Measurements from ENCODE around the gene TRAPPC4.
"Not testable (repeated sequence)": the region's sequence is repeated elsewhere in the genome, so short reads cannot be mapped to it uniquely, and the experiment has no call there.

The TRAPPC4 gene

GRCh38 chr11:119014209-119014924, 4.2 kb upstream of the TRAPPC4 start:
- DNase-seq, result no peak

DNA sequence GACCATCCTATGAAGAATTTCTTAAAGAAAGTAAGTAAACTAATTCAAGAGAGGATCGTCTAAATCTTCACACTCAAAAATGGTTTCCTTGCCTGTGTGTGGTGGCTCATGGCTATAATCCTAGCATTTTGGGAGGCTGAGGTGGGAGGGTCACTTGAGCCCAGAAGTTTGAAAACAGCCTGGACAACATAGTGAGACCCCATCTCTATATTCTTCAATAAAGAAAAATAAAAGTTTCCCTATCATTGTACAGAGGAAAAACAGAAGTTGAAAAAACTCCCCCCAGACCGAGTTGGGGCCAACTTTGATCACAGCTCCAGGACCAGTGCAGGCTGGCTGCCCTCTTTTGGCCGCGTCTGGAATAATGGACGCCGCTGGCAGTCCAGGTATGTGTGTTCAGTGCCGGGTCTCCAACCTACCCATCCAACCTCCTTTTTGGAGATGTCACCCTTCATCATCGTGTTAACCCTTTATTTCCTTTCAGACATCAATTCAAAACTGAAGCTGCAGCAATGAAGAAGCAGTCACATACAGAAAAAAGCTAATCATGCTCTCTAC, 3.4 kb upstream of the TRAPPC4 start:
- DNase-seq, result no peak

DNA sequence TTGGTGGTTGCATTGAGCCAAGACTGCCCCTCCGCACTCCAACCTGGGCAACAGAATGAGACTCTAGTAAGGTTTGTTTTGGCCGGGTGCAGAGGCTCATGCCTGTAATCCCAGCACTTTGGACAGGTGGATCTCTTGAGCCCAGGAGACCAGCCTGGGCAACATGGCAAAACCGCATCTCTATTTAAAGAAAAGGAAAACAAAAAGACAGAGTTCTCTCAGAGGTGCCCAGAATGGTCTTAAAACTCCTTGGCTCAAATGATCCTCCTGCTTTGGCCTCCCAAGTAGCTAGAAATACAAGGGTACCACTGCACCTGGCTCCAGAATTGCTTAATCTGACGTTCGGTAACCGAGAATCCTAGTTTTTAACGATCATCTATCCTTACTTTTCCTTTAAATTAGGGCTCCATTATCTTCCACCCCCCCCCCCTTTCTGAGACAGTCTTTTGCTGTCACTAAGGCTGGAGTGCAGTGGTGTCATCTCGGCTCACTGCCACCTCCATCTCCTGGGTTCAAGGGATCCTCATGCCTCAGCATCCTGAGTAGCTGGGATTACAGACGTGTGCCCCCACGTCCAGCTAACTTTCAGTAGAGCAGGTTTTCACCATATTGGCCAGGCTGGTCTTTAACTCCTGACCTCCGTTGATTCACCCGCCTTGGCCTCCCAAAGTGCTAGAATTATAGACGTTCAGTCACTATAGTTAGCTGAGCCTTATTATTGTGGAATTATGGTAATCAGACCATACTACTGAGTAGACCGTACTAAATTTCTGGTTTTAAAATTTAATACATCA, 2.2 kb upstream of the TRAPPC4 start:
- no peak for DNase-seq

DNA sequence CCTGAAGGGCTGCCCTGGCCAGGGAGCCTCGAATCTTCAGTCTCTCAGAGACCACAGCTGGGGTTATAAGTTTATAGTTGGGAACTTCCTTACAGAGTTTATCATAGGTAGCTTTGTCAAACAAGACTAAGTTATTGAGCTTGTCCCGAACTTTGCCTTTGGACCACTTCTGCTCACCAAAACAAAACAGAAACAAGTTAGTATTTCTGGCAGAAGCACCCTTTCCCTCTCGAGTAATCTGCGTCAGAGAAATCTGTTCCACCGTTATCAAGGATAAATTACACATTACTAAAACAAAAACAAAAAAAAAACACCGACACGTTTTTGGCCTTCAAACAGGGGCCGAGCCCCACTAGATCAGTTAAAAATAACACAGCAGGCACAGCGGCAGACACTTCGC, 1.2 kb upstream of the TRAPPC4 start:
- not testable (repeated sequence) for DNase-seq

DNA sequence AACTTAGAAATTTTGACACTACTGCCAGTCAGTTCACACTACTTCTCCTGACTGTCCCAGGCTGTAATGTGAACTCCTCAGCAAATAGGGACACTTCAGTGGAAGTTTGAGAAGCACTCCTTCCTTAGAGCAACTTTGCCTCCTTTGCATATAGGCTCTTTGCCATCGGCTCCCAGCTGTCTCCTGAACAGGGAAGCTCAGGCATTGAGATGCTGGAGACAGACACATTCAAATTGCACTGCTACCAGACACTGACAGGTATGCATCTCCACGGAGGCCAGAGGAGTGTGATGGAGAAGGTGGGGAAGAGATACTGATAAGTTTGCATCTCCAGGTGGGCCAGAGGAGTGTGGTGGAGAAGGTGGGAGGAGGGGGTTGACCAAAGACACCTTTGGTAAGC, 1.4 kb downstream of the TRAPPC4 start:
- DNase-seq, result no peak

GRCh38 chr11:119021631-119022030, 3.1 kb downstream of the TRAPPC4 start:
- DNase-seq, result no peak

DNA sequence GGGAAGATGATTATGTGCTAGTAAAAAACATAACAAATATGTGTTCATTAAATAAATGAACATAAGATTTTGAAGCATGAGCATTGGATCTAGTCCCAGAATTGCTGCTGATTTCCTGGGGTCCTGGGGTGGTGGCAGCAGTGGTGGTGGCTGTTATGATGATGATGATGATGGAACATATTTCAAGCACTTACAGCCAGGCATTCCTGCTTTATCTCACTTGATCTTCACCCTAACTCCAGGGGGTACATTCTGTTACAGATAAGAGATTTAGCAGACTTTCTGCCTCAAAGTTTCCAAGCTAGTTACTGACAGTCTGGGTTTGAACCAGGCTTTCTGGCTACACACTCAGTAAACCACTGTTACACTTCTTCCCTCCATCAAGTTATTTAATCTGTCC, 5.2 kb downstream of the TRAPPC4 start:
- DNase-seq, result no peak

- no peak for DNase-seq
Observed at GRCh38 chr11:119024430-119025098, 6.0 kb downstream of the TRAPPC4 start.

DNA sequence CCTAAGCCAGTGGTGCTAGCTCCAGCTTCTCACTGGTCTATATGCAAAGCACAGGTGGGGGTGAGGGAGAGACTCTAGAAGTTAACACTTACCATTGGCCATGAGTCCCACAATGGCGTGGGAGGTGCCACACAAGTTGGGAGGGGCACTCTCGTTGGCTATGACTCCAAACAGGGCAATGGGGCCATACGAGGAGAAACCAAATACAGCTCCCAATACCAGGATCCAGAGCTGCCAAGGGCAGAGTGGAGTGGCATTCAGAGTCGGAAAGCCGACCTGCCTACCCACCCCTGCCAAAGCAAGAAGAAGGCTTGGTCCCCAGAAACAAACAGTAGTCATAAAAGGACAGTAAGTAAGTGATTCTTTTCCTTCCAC, 6.5 kb downstream of the TRAPPC4 start:
- DNase-seq, result no peak

GRCh38 chr11:119025541-119025940, 7.0 kb downstream of the TRAPPC4 start:
- DNase-seq, result no peak

DNA sequence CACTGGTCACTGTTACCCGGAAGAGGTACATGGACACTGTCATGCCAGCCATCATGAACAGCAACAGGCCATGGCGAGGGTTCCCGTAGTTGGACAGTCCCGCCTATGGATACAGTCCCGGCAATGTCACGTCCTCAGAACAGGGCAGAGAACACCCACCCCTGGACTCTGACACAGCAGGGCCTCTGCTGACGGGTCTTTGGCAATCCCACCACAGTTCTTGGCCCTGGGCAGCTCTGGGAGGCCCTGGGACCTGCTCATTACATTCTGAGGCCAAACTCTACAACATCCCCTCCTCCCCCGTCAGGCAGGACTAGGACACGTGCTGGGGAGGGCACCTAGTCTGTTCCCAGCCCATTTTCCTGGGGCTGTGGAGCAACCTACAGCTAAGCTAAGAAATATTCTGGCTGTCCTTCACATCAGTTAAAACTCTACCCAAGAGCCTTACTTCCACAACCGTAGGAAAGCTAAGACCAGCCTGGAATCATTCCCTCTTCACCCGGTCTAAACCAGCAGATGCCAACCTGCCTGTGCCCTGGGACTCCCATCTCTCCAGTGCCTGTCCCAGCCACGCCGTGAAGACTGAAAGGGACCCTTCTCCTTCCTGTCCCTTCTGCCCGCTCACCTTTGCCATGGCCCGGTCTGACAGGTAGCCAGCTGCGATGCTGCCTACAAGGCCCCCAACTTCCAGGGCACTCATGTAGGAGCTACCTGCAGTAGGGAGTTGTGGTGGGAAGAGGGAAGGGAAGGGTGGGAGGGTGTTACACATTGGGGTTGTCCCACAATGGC, 7.6 kb downstream of the TRAPPC4 start:
- DNase-seq, result no peak

DNA sequence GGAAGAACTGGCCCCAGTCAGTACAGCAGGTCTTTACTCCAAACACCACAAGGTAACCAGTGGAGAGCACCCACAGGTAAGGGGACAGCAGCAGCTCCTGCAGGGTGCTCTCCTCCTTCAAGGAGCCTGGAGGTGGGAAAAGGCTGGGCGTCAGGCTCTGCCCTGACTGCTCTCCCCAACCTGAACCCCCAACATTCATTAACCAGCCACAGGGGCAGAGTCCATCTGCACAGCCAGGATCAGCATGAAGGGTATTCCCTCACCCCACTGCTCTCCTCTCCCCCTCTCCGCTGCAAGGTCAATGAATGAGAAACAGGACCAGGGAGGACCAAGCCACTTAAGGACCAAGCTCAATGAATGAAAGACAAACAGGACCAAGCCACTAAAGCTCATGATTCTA, 8.4 kb downstream of the TRAPPC4 start:
- no peak for DNase-seq

DNA sequence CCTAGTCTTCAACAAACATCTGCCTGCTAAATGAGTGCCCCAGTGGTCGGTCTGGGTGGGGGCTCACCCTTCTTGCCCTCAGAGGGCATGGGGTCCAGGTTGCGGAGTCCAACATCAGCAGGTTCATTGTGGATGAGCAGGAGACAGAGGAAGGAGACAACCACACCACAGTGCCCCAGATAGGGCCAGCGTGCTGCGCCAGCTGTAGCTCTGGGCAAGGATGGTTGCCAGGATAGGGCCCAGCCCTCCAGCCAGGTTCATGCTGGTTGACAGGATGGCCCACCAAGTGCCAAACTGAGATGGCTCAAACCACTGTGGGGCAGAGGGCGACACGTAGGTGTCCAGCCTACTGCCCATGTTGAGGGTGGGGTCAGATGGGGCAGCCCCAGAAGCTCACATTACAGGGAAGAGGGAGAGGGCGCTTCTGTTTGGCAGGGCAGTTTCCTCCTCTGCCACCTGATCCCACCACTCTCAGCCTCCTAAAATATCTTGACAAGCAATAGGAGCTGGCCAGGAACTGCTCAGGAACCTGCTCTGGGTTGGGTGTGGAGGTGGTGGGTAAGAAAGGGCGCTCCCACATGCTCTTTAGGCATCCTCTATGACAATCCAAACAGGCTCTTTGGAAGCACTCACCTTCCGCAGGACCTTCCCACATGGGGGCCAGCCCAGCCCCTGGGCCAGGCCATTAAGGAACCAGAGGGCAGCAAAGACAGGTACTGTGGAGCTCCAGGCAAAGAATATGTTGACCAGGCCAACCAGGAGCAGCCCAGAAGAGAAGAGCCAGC, 9.2 kb downstream of the TRAPPC4 start:
- DNase-seq, result no peak

DNA sequence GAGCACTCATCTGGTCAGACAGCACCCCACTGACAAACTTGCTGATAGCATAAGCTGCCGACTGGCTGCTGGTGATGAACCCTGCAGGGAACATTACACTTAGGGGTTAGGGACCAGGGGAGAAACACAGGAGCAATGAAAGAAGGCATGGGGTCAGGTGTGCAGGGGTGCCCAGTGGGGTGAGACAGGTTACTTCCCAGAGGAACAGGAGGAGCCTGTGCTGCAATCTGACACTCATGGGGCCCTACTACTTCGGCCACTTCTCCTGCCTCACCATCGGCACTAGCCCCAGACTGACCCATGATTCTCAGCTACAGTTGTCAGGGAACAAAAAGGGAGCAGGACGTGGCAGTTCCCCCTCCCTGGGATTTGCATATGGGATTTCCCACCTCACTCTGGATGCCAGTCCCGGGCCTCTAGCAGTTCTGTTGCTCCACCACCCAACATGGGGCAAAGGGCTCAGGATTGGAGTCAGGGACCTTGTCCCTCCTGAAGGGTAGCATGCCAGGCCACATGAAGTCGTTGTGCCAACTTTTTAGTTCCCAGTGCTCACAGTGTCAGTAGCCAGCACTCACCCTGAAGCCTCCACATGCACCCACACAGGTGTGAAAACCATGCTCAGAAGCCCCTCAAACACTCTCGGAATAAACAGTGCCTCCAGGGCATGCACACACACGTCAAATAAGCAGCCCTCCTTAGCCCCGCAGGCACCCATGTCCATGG, 9.9 kb downstream of the TRAPPC4 start:
- no peak for DNase-seq

GRCh38 chr11:119029069-119029339, 10.4 kb downstream of the TRAPPC4 start:
- DNase-seq, result no peak

DNA sequence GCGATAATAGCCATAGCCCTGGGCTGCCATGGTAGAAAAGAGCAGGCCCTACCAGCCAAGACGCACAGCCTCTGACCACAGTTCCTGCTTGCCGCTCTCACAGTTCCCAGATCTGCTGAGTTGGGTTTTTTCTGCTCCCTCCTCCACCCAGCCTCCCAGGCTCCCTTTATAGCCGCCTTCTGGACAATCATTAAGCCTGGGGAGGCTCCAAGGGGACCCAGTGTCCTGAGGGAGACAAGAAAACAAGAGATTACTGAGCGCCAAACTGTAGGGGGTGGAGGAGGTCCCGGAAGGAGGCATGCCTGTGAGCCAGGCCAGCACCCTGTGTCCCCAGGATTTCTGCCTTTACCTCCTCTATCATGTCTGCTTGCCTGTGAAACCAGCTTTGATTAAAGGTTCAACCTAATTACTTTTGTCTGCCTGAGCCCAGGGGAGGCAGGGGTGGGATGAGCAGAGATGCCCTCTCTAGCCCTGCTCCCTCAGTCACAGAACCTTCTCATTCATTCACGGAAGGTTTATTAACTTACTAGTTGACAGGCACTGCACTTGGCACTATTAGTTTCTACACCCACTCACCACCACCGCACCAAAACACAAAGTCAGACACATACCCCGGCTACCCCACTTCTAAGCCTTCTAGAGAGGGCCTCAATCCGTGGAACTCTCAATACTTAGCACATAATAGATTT, 10.9 kb downstream of the TRAPPC4 start:
- DNase-seq, result no peak

- DNase-seq, result no peak
Observed at GRCh38 chr11:119030029-119030328, 11.4 kb downstream of the TRAPPC4 start.

GRCh38 chr11:119030329-119031047, 11.9 kb downstream of the TRAPPC4 start, which contains the start of gene SLC37A4:
TSS of gene SLC37A4 (minus strand) at chr11:119030877.
- peak; percentile 92 to 99 for DNase-seq

DNA sequence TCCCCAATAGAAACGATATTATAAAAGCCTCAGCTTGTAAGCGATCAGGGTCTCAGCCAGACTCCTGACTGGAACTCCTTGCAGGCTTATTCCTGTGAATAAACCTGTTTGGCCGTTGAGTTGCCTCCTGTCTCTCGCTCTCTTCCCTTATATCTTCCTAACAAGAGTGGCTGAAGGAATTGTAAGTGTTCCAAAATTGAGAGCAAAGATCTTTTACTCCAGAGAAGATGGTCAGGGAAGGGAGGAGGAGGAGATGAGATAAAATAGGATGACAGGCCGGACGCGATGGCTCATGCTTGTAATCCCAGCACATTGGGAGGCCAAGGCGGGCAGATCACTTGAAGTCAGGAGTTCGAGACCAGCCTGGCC, 13.3 kb downstream of the TRAPPC4 start:
- DNase-seq, result no peak

- not testable (repeated sequence) for DNase-seq
Observed at GRCh38 chr11:119033421-119033820, 14.9 kb downstream of the TRAPPC4 start.

Measured in NCI-H446 (cell line).